HG02938 (cell line): ENCODE data around the gene CASP4.
A peak's percentile ranks its signal among the peaks of the same experiment; 100 is the strongest.
"Not testable (repeated sequence)": the region's sequence is repeated elsewhere in the genome, so short reads cannot be mapped to it uniquely, and the experiment has no call there.

ENCODE experiments used
- ATAC-seq: cut with Tn5 transposase; IDR thresholded peaks from one replicate; pipeline ENCODE4 v1.9.1; 2021; ENCODE audit warnings: mild to moderate bottlenecking, moderate library complexity; ENCODE audit not compliant: unreplicated experiment

Gene CASP4

DNA sequence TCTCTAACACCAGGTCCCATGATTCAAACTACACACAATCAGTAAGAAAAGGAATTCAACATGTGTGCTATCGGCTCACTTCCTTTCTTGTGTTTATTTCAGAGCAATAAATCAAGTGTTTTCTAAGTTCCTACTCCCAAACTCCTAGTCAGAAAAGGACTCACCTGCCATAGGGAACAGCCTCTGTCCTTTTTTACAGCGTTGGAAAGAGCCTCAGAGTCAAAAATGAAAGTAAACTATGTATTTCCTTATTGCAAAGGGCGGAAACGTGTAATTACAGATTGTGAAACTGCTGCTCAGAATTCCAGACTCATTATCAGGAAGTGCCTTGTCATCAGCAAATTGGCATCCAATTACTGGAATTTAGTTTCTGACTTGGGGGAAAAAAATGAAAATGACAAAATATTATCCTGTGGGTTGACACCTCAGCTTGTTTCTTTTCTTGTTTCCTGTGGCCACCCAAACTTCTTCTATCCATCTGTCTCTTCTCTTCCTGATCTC lies at the start of gene CASP4:
TSS of gene CASP4 (minus strand) at position 220 of the 501 bp plus-strand sequence. CDS start at position 171, 49 bp downstream.
- ATAC-seq: peak; percentile 79

DNA sequence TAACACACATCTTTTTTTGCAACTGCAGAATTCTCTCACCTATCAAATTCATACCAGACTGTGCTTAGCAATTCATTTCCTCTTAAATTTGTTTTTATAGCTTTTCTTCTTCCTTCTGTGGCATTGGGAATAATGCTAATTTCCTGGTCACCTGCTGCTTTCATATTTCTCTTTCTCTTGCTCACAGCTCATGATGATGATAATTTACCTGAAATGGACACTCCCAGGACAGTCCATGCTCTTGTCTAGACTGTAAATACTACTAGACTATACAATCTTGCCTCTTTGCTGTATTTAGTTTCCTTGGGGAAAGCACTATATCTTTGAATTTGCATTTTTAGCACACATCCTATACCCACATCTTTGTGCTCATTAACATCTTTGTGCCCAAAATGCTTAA lies 39.1 kb upstream of the CASP4 start:
- ATAC-seq: no peak

DNA sequence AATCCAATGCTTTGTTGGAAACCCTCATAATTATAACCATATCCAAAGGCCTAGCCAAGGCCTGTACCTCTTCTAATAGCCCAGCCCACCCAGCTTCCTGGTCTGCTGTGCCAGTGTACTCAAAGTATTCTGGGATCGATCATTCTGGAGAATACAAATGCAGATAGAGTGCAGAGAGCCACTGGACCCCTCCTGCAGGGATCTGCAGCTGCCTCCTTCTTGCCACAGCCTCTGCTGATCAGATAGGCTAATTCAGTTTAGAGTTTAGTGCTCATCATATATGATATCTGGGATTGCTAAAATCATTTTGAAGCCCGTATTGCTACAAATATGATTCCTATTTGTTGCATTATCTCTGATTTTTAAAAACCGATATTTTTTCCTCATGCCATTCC lies 37.1 kb upstream of the CASP4 start:
- ATAC-seq: no peak

DNA sequence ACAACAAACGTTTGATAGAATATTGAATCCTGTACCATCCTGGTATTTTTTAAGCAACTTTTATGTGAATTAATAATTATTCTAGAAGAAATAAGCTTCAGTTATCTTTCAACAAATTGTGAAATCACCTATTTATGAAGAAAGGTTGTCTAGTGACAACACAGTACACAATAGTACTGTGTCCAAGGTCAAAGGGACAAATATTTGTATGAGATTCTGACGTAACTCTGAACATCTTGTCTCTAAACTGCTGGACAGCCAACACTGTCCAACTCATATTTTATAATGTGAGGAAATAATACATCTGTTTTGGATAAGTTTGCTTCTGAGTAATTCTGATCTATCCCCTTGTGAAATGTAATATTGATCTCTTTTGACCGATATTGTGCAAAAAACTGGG lies 35.6 kb upstream of the CASP4 start:
- no peak for ATAC-seq

DNA sequence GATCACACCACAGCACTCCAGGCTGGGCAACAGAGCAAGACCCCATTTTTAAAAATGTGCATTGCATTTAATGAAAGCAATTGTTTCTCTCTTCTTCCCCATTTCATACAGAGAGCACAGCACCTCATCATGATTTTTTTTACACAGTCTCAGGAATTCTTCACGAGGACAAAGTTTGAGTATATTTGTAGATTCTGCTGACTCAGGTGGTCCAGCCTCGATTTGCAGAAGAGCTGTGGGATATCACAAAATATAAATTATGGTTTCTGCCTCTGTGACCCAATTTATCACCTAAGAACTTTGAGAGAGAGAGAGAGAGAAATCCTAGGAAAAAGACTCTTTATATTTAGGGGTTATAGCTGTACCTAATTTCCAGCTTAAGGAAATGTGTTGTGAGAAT lies 34.8 kb upstream of the CASP4 start:
- ATAC-seq: no peak

DNA sequence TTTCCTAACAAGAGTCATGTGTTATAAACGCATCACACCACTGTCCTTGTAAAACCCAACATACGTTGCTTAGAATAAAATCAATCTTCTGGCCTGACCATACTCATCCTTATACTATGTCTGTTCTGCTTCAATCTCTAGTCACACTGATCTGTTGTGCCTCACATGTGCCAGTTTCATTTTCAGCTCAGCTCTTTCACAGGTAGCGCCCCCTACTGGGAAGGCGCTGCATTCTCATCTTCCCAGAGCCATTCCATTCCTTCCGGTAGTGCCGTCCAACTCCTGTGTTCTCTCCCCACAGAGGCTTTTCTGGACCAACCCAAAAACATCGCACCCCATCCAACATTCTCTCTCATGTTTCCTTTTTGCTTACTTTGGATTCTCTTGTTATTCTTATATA lies 32.4 kb upstream of the CASP4 start:
- ATAC-seq: peak; percentile 93

DNA sequence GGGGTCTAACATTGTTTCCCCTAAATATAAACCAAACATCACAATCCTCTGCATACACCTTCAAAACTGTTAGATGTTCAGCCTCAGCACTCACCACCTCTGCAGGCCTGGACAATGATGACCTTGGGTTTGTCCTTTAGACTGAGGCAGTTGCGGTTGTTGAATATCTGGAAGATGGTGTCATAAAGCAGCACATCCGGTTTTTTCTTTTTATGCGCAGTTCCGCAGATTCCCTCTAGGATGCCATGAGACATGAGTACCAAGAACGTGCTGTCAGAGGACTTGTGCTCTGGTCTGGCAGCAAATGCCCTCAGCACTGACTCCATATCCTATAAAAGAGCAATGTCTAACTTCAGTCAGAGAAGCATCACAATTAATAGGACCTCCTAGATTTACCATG lies 31.8 kb upstream of the CASP4 start:
- no peak for ATAC-seq

DNA sequence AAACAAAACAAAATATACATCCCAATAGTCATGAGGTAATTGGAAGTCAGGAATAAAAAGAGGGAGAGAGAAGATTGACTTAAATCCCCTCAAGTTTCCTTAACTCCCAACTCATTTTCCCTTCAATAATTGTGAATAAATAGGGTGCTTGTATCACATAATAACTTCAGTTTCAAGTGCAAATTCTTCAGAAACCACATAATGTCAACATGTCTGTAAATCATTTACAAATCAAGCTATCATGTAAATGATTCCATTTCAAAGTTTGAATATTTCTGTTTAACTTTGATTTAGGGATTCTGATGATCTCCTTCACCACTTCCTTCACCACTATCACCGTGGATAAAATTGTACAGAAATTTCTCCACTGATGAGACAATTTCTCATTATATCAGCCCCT lies 31.3 kb upstream of the CASP4 start:
- ATAC-seq: no peak

DNA sequence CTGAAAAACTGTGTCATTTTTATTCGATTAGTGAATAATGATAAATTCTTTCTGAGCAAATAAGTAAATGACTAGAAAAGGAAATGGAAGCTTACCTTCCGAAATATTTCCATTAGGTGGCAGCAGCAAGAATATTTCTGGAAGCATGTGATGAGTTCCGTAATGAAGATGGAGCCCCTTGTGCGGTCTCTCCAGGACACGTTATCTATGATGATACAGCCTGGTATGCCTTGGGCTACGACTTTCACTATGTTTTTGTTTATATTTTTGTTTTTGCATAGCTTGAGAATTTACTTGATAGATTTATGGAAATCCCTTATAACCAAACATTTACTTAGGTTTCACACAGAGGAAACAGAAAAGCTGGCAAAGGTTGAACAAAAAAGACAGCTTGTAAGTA lies 28.9 kb upstream of the CASP4 start:
- no peak for ATAC-seq

DNA sequence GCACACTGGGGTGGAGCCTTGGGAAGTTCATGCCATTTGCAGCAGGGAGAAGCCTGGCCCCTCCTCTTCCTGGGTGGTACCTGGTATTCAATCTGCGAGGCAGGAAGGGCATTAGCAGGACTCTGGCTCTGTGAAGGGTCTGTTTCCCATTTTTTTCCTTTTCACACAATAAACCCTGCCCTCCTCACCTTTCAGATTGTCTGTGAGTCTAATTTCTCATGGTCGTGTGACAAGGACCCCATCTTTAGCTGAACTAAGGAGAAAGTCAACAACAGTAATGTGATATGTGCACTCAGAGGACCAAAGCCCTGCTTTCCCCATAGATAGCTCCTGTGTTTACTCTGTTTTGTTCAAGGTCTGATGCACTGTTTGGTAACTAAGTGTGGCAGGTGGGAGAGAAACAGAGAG lies 26.6 kb upstream of the CASP4 start:
- no peak for ATAC-seq

DNA sequence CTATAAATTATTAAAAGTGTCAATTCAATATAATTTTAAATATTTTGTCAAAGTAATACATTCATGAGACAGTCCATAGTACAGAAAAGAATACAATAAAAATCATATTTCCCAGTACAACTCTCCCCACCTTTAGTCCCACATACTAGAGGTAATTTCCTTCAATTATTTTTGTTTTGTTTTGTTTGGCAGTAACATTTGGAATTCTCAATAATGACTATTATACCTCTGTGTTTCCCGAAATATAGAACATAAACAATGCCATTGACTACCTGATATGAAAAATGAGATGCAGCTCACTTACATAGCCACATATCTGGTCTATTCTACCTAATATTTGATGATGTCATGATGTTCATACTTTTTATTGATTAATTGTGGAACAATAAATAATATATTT lies 24.4 kb upstream of the CASP4 start:
- no peak for ATAC-seq

DNA sequence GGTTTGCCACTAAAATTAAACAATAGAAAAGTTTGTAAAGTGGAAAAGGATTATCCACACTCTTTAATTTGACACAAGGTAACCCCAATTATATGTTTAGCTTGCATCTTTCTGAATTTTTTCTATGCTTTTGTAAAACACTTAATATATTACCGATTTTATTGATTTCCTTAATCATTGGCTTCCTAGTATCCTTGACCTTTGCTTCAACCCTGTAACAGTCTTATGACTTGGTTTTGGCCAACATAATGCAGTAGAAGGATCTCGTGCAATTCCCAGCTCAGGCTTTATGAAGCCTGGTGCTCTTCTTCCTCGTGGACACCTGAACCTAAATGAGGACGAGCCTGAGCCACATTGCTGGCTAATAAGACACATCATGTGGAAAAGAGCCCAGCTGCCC lies 23.6 kb upstream of the CASP4 start:
- ATAC-seq: no peak

DNA sequence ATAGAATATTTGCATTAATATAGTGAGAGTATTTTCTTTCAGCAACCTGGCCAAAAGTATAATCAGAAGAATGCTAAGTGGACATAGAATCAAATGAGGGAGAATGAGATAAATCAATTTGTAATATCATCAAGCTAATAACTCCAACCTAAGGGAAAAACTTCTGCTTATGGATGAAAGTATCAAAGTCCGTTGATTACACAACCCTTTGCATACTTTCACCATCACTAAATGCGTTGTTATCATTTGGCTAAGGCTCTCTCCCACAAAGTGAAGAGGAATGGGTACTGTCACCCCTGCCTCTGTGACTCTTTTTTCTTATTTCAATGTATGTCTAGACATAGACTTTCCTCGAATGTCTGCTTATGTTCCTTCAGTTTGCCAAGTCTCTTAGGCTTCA lies 16.4 kb upstream of the CASP4 start:
- no peak for ATAC-seq

DNA sequence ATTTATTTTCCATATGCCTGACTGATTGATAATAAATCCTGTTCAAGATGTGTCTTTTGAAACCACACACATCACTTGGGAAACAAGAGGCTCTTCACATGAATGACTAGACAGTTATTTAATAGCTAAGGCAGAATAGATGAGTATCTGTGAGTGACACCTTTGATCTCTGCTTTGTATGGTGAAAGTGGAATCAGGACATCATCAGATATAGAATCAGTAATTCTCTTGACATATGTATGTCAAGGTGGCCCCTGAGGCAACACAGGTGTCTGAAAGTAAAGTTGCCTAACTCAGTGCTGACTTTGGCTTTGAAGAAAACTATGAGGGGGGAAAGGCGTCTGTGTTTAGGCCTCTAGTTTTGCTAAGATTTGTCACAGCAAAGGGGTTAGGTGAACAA lies 11.5 kb upstream of the CASP4 start:
- no peak for ATAC-seq

DNA sequence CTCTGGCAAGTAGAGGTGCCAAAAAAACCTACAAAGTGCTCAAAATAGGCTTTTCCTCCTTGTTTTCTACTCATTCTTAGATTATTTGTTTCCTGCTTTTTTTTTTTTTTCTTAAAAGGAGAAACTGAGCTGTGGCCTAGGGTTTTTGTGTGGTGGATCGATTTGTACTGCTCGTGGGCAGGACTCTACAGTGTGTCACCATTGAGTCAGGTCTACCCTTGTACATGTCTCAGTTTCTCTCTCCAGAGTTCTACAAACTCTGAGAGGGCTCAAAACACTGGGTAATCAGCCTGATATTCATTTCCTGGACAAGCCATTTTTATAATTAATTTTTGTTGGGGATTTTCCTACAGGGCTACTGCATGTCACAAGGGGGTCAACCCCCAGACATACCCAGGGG lies 5.2 kb upstream of the CASP4 start:
- no peak for ATAC-seq

DNA sequence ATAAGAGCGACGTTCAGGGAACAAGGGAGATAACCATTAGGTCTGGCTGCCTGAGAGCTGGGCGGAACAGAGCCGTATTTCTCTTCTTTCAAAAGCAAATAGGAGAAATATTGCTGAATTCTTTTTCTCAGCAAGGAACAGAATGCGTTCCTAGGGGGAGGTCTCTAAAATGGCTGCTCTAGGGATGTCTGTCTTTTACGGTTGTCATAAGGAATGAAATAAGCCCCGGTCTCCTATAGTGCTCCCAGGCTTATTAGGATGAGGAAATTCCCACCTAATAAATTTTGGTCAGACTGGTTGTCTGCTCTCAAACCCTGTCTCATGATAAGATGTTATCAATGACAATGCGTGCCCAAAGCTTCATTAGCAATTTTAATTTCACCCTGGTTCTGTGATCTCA lies 4.5 kb upstream of the CASP4 start:
- ATAC-seq: not testable (repeated sequence)

DNA sequence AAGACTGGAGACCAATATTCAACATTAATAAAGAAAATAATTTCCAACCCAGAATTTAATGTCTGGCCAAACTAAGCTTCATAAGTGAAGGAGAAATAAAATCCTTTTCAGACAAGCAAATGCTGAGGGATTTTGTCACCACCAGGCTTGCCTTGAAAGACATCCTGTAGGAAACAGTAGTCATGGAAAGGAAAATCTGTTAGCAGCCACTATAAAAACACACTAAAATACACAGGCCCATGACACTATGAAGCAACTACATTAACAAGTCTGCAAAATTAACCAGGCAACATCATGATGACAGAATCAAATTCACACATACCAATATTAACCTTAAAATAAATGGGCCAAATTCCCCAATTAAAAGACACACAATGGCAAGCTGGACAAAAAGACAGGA lies 2.4 kb upstream of the CASP4 start:
- ATAC-seq: no peak

DNA sequence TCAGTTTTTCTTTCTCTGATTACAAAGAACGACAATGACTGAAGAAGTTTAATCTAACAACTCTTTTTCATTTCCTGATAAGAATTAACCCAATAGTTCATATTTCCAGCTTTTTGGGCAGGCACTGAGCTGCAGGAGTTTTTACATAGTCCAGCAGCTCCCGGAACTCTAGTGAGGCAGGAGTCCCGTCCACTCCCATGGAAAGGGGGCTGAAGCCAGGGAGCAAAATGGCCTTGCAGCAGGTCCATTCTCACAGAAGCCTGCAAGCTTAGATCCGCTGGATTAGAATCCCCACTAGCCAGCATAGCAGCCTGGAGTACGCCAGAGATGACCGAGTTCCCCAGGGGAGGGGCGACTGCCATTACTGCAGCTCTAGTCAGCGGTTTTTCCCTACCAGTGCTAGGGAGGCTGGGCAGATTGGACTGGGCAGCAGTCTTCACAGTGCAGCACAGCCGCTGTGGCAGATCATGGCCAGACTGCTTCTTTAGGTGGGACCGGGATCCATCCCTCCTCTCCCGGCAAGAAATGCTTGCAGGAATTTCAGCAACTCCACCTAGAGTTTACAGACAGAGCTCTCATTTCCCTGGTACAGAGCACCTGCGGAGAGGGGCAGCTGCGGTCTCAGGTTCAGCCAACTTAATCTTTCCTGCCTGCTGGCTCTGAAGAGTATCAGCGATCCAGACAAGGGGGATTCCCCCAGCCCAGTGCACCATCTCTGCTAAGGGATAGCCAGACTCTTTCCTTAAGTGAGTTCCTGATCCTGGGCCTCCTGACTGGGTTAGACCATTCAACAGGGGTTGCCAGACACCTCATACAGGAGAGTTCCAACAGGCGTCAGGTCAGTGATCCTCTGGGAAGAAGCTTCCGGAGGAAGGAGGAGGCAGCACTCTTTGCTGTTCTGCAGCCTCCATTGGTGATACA lies 742 bp upstream of the CASP4 start:
- ATAC-seq: no peak

DNA sequence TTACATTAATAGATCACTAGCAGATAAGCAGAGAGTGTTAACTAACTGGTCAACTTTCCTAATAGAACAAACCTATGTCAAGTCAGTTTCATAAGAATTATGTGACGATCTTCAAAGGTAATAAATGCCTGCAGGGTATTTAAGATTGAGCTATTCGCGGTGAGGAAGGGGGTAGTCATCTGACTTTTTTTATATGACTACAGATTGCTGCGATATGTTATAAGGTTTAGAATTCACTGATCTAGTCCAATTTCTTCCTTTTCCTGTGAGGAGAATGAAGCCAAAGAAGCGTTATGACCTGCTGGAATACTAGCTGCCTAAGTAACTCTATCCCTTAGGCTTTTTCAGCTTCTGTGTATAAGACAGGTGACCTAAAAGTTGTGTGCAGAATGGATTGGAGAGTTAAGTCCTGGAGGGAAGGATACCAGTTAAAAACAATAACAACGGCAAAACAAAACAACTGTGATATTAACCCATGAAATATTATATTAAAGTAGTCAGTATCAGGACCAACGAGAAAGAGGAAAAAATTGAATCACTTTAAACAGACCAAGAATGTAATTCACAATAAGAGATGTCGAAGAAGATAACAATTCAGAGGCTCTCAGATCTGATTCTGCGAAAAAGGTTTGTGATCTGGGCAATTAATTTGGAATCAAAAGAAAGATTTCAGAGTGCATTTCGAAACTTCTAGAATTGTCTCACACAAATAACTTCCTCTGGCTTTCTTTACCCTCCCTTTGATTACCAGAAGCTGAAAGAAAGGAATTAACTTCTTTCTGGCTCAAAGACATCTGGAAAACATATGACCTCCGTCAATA lies 630 bp downstream of the CASP4 start:
- peak; percentile 18 for ATAC-seq

DNA sequence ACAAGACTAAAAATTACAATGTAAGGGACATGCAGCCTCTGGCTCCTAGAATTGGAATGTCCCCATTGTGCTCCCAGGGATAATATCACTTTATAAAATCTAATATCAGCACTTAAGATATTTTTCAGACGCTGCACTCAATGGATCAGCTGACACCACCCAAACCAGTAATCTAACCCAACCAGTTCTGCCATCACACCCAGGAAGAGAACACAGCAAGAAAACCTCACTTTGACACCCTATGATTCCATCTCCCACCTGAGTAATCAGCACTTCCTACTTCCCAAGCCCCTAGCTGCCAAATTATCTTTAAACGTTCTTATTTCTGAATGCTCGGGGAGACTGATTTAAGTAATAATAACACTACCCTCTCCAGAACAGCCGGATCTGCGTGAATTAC lies 2.6 kb downstream of the CASP4 start:
- ATAC-seq: no peak

DNA sequence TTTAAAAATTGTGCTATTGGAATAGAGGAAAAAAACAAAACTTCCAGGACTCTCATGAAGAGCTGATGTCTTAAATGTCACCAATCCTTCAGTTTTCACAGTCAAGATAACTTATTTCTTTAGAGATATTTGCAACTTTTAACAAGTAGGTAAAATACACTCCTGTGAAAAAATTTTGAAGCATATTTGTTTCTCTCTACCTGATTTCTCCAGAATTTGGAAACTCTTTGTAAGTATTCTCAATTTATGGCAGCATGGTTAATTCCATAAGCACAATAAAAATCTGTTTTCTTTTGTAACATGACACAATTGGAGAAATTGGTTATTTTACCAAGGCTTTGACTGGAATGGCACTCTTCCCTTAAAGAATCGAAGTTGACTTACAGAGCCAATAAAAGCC lies 4.1 kb downstream of the CASP4 start:
- ATAC-seq: no peak

DNA sequence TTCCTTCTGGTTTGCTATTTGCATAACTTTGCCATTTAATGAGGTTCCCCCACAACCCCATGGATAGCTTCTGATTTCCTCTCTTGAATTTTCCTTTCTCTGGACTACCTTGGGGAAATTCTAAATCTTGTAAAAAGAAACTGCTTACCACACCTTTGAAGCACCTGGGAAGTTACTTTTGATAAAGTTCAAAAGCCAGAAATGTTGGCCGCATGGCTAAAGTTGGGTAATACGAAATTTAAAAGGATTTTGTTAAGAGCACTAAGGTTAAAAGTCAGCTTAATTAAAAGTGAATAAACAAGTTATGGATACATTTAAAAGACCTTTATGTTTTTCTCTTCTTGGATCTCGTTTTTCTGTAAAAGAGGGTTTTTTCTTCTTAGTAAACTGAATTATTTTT lies 5.5 kb downstream of the CASP4 start:
- no peak for ATAC-seq
